Heart left ventricle (tissue), 16 donors: ENCODE results near the gene EAF2. TPM values are rescaled to one million over a fixed set of nuclear protein-coding genes. Genes with fewer than 3 reads are reported as not detected.

ENCODE experiments used
- ATAC-seq, 4 donors: fragments of 200-7000 bp; cut with Tn5 transposase; one replicate each; pipeline ENCODE4 v1.9.1; 2020 to 2022; ENCODE audit warnings: moderate library complexity in 4 of 4, mild to moderate bottlenecking in 3 of 4, moderate number of reproducible peaks in 1 of 4
- DNase-seq, 5 donors: peaks; one replicate each; pipeline ENCODE4 v3.0.0-alpha.2; 2020
- H3K27ac ChIP-seq, 12 donors: fragments of 200-600 bp; sonication (generic) in 4 of 12; one replicate each; pipeline versions ENCODE4 v1.5.0 to v1.8.0; 2016 to 2022; ENCODE audit warnings: mild to moderate bottlenecking in 2 of 12
- H3K27me3 ChIP-seq, 9 donors: fragments of 200-600 bp; sonication (generic) in 2 of 9; one replicate each; pipeline versions ENCODE4 v1.5.1 to v1.8.0; 2016 to 2022; ENCODE audit warnings: mild to moderate bottlenecking in 3 of 9
- H3K36me3 ChIP-seq, 9 donors: fragments of 200-600 bp; sonication (generic) in 2 of 9; one replicate each; pipeline versions ENCODE4 v1.5.0 to v1.8.0; 2018 to 2022; ENCODE audit warnings: mild to moderate bottlenecking in 2 of 9
- H3K4me1 ChIP-seq, 12 donors: fragments of 200-600 bp; sonication (generic) in 4 of 12; one replicate each; pipeline versions ENCODE4 v1.5.0 to v1.8.0; 2016 to 2022; ENCODE audit warnings: mild to moderate bottlenecking in 3 of 12
- H3K4me3 ChIP-seq, 12 donors: fragments of 200-600 bp; sonication (generic) in 4 of 12; one replicate each; pipeline versions ENCODE4 v1.5.0 to v1.8.0; 2017 to 2022; ENCODE audit warnings: mild to moderate bottlenecking in 9 of 12, moderate library complexity in 4 of 12
- H3K9me3 ChIP-seq, 12 donors: fragments of 200-600 bp; sonication (generic) in 4 of 12; one replicate each; pipeline versions ENCODE4 v1.5.0 to v1.8.0; 2016 to 2022; ENCODE audit warnings: mild to moderate bottlenecking in 1 of 12
- CTCF ChIP-seq, 12 donors: fragments of 200-600 bp; sonication (generic) in 4 of 12; IDR thresholded peaks; one replicate each; pipeline versions ENCODE4 v1.5.0 to v1.8.0; 2018 to 2022; ENCODE audit warnings: antibody characterized with exemption in 12 of 12, mild to moderate bottlenecking in 5 of 12
- POLR2A ChIP-seq, 2 donors: fragments of 450-650 bp; IDR thresholded peaks; one replicate each; pipeline ENCODE4 v1.6.1; 2017; ENCODE audit warnings: antibody characterized with exemption in 2 of 2, mild to moderate bottlenecking in 2 of 2, moderate library complexity in 2 of 2
- whole genome bisulfite sequencing, 4 donors: extraction: QIAGEN DNeasy Blood & Tissue Kit in 2 of 4; methylation state at CpG; one replicate each; pipeline versions ENCODE4 v1.1.5 to v1.1.7; 2013 to 2018; 5-methylcytosine and 5-hydroxymethylcytosine counted together
- intact Hi-C, 10 donors: fragments of 100-400 bp; cut with DNase I; formaldehyde crosslinking; loops; one replicate each; pipeline versions ENCODE4 v1.11.1 to v1.14.2; 2022
- long read RNA-seq, 3 donors: library from polyadenylated mRNA; unstranded; transcript quantifications; one replicate each; pipeline ENCODE4 v2.0.0, GENCODE V29; 2020 to 2021
- polyA plus RNA-seq, 2 donors: library from polyadenylated mRNA; stranded (reverse); fragments of 200-250 nt; gene quantifications; one replicate each; pipeline ENCODE4 v1.2.3, GENCODE V29; 2013
- total RNA-seq, 9 donors: library from RNA; depleted of rRNA in 2 of 9; stranded (reverse); fragments of >200 nt in 2 of 9; fragmentation: NEBNext Ultra II Directional in 3 of 9; extraction: Animal tissue kit (Norgen Biotek cat#: 25700) in 3 of 9; gene quantifications; one replicate each; pipeline versions ENCODE4 v1.1.0 to v1.2.4, GENCODE V29; 2016 to 2023
- donor health status: ischemic (EF 13 %, LVEDD 7.1; RV severe dilation, severe dysfunction).
- donor health status: healthy with polysubstance abuse.
- donor health status: DM: no; HTN: yes; CAD: no.
- donor health status: DM: no; HTN: no; CAD: no.
- donor health status: ischemic (EF 25% LVEDD 6.9; RV normal size, moderate dysfunction).
- donor health status: ischemic (EF 25% LVEDD 5.7; RV mildly dilated, moderate dysfunction).
- donor health status: healthy.
- donor health status: DM: yes; HTN: yes; CAD: no.
- donor health status: ischemic (EF 35%, LVEDD 5.7; RV mildly dilated, moderate dysfunction).
- donor health status: nonischemic (EF 11% LVEDD 7.7; RV severe dilation, severe dysfunction).
- donor health status: DM: yes; HTN: yes; CAD: no.
- donor health status: PGD.
- donor health status: ischemic (EF 29% LVEDD 5.4; RV normal size, mild dysfunction).
- donor health status: nonischemic (EF 23%, LVEDD 6.1; RV moderate dilation, normal function).

The EAF2 gene
- total RNA-seq (1 to 10 TPM in 8 of 9 donors, under 1 TPM in 1; 0.95 to 6.3 (median 3.7) TPM), polyA plus RNA-seq (1 to 10 TPM; 3.2 to 7.4 TPM)
- long read RNA-seq, donor 1, partial matches to known transcripts: 0 of 1 reads
- long read RNA-seq, donor 1, other reads (novel, unspliced or antisense): 1 of 1 reads
- long read RNA-seq, donor 2, partial matches to known transcripts: 0 of 3 reads
- long read RNA-seq, donor 2, other reads (novel, unspliced or antisense): 3 of 3 reads
- long read RNA-seq, donor 3, partial matches to known transcripts: 1 of 4 reads
- long read RNA-seq, donor 3, other reads (novel, unspliced or antisense): 1 of 4 reads

GRCh38 chr3:121834671-121835464, at the start of gene EAF2, which contains the start of gene IQCB1:
Gene EAF2, plus strand, starts transcription at chr3:121835209. Its CDS starts 77 bp downstream, at chr3:121835286.
Gene IQCB1, minus strand, starts transcription at chr3:121835060. Its CDS starts 6,100 bp downstream, at chr3:121828960.
- ATAC-seq (peak; percentile 100), DNase-seq (peak; percentile 95 to 98 (median 97))
- Histone ChIP-seq H3K27me3 (no peaks in the 10 kb centered on the region), H3K4me1 (peaks cover 0 to 27% (median 11%) of the 10 kb centered on the region in 12 donors), H3K9me3 (no peaks in the 10 kb centered on the region), H3K4me3 (peak within 1 kb of the TSS; percentile 65 to 88 (median 78)), H3K36me3 (peaks cover 0 to 28% (median 10%) of the 10 kb centered on the region in 9 donors), H3K27ac (peak within 1 kb of the TSS in 11 of 12 donors; percentile 45 to 88 (median 79))
- TF ChIP-seq CTCF (IDR thresholded peaks at IDR 0.05): peak in 1 of 12 donors; percentile 10
- TF ChIP-seq POLR2A (IDR thresholded peaks at IDR 0.05): peak; percentile 63 to 97
- 0% methylated on average over 30 to 54 of the region's 54 CpGs for WGBS, 4 donors
- intact Hi-C loops: loop anchor here in 4 of 10 donors (5.0 to 10.0 kb wide), 2 partner anchors 88 to 290 kb away; partner anchors contain the start of genes POLQ (in 3 of the 4) and GOLGB1 (in 1 of the 4)

- ATAC-seq: peak in 3 of 4 donors; percentile 11 to 60 (median 36)
- peak overlapping the region in 3 of 12 donors; percentile 10 to 22 (median 20) for H3K27ac ChIP-seq
Observed at GRCh38 chr3:121786485-121786884, 48.5 kb upstream of the EAF2 start.

DNA sequence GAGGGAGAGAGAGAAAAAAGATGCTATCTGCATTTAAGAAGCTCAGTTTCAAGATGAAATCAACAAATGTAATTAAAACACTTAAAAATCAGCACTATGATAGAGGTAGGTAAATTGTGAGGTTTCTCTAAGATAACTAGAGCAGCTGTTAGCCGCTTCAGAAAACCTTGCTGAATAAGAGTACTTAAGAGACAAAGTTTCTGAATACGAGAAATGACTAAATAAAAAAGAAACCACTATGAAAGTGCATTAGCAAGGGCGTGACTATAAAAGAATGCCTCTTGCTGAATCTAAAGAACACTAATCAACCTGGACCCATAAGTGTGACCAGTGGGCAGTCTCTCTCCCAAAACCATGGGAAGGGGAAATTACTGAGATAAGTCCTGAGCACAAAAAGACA, 41.9 kb upstream of the EAF2 start:
- Histone ChIP-seq H3K27me3 (no peaks in the 10 kb centered on the region), H3K27ac (no peak overlapping the region), H3K4me3 (no peak overlapping the region), H3K36me3 (peaks cover 0 to 79% (median 37%) of the 10 kb centered on the region in 9 donors), H3K4me1 (no peaks in the 10 kb centered on the region), H3K9me3 (no peaks in the 10 kb centered on the region)
- TF ChIP-seq POLR2A (IDR thresholded peaks at IDR 0.05) (no peak), CTCF (IDR thresholded peaks at IDR 0.05) (no peak)
- intact Hi-C loops: no loop called here
- WGBS, 4 donors: 90 to 97% (median 95%) methylated on average over 3 of the region's 3 CpGs
- ATAC-seq (no peak), DNase-seq (no peak)

More at GRCh38 chr3:121786485-121786884, 48.5 kb upstream of the EAF2 start:
- intact Hi-C loops: no loop called here
- TF ChIP-seq POLR2A (IDR thresholded peaks at IDR 0.05): no peak
- no peak for TF ChIP-seq CTCF (IDR thresholded peaks at IDR 0.05)
- Histone ChIP-seq H3K4me3 (no peak overlapping the region), H3K9me3 (no peaks in the 10 kb centered on the region), H3K4me1 (peaks cover 0 to 7% (median 0%) of the 10 kb centered on the region in 12 donors), H3K36me3 (peaks cover 2 to 89% (median 59%) of the 10 kb centered on the region in 9 donors), H3K27me3 (no peaks in the 10 kb centered on the region)
- no peak for DNase-seq
- WGBS, 4 donors: 41 to 49% (median 46%) methylated on average over 2 of the region's 2 CpGs
